Neural progenitor cell (in vitro differentiated cells): Measurements from ENCODE around the gene LZTS3.

ENCODE experiments used
- EZH2 ChIP-seq: fragments of 200-600 bp; sonication (generic); IDR thresholded peaks from 2 replicates; pipeline ENCODE4 v1.6.1; 2017; ENCODE audit warnings: antibody characterized with exemption, mild to moderate bottlenecking, moderate library complexity
- TF ChIP-seq, protein P1 (sequence below): fragments of 200-600 bp; sonication (generic); IDR thresholded peaks from 2 replicates; pipeline ENCODE4 v1.5.1; 2017; ENCODE audit warnings: antibody characterized with exemption, mild to moderate bottlenecking

DNA sequence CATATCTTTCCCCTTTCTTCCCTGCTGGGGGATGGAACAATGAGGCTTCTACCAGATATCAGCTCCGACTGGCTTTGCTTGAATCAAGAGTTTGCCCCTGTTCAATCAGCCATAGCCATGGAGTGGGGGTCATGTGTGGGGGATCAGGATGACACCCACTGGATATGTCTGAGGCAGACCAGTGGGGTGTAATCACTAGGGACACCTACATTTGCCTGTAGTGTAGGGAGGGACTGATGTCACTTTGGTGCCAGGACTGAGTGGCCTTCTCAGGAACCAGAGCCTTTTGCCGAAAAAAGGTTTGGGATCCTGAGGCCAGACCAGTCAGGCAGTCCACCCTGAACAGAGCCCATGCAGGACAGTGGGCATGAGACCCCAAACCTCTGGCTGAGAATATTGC lies 37.0 kb upstream of the LZTS3 start:
- TF ChIP-seq, protein P1, sequence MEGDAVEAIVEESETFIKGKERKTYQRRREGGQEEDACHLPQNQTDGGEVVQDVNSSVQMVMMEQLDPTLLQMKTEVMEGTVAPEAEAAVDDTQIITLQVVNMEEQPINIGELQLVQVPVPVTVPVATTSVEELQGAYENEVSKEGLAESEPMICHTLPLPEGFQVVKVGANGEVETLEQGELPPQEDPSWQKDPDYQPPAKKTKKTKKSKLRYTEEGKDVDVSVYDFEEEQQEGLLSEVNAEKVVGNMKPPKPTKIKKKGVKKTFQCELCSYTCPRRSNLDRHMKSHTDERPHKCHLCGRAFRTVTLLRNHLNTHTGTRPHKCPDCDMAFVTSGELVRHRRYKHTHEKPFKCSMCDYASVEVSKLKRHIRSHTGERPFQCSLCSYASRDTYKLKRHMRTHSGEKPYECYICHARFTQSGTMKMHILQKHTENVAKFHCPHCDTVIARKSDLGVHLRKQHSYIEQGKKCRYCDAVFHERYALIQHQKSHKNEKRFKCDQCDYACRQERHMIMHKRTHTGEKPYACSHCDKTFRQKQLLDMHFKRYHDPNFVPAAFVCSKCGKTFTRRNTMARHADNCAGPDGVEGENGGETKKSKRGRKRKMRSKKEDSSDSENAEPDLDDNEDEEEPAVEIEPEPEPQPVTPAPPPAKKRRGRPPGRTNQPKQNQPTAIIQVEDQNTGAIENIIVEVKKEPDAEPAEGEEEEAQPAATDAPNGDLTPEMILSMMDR = no peak
- no peak for TF ChIP-seq EZH2
